GM19328 (cell line): Measurements from ENCODE around the gene RSRC1.
"Not testable (repeated sequence)": the region's sequence is repeated elsewhere in the genome, so short reads cannot be mapped to it uniquely, and the experiment has no call there.

Experiments used
- ATAC-seq: cut with Tn5 transposase; IDR thresholded peaks from one replicate; pipeline ENCODE4 v1.9.1; 2021; ENCODE audit warnings: mild to moderate bottlenecking, moderate library complexity; ENCODE audit not compliant: unreplicated experiment

Gene RSRC1

GRCh38 chr3:158109804-158110657, at the start of gene RSRC1:
RSRC1 (plus strand) TSS chr3:158110089; CDS start chr3:158122105, 12,016 bp downstream.
- peak; percentile 80 for ATAC-seq

GRCh38 chr3:158065574-158065973, 44.3 kb upstream of the RSRC1 start:
- not testable (repeated sequence) for ATAC-seq

GRCh38 chr3:158072790-158073189, 37.1 kb upstream of the RSRC1 start:
- ATAC-seq: no peak

GRCh38 chr3:158074591-158074990, 35.3 kb upstream of the RSRC1 start:
- ATAC-seq: no peak

GRCh38 chr3:158079599-158079998, 30.3 kb upstream of the RSRC1 start:
- ATAC-seq: no peak

GRCh38 chr3:158084651-158085050, 25.2 kb upstream of the RSRC1 start:
- no peak for ATAC-seq

- ATAC-seq: no peak
Observed at GRCh38 chr3:158085358-158085757, 24.5 kb upstream of the RSRC1 start.

GRCh38 chr3:158085931-158086330, 24.0 kb upstream of the RSRC1 start:
- no peak for ATAC-seq

- no peak for ATAC-seq
Observed at GRCh38 chr3:158086361-158086760, 23.5 kb upstream of the RSRC1 start.

- ATAC-seq: no peak
Observed at GRCh38 chr3:158086776-158087175, 23.1 kb upstream of the RSRC1 start.

GRCh38 chr3:158091531-158091930, 18.4 kb upstream of the RSRC1 start:
- ATAC-seq: no peak

GRCh38 chr3:158093526-158093925, 16.4 kb upstream of the RSRC1 start:
- no peak for ATAC-seq

GRCh38 chr3:158094235-158095110, 15.4 kb upstream of the RSRC1 start:
- ATAC-seq: no peak

- ATAC-seq: no peak
Observed at GRCh38 chr3:158095111-158095813, 14.6 kb upstream of the RSRC1 start.

- no peak for ATAC-seq
Observed at GRCh38 chr3:158095814-158096704, 13.8 kb upstream of the RSRC1 start.

GRCh38 chr3:158097081-158097592, 12.8 kb upstream of the RSRC1 start:
- no peak for ATAC-seq

GRCh38 chr3:158097593-158098308, 12.1 kb upstream of the RSRC1 start:
- peak; percentile 84 for ATAC-seq

- ATAC-seq: no peak
Observed at GRCh38 chr3:158098309-158098639, 11.6 kb upstream of the RSRC1 start.

GRCh38 chr3:158098834-158099424, 11.0 kb upstream of the RSRC1 start:
- no peak for ATAC-seq
